HG03095 (cell line): ENCODE data around the gene GTF2H1.
A peak's percentile ranks its signal among the peaks of the same experiment; 100 is the strongest.
"Not testable (repeated sequence)": the region's sequence is repeated elsewhere in the genome, so short reads cannot be mapped to it uniquely, and the experiment has no call there.

Source experiments
- ATAC-seq: cut with Tn5 transposase; IDR thresholded peaks from one replicate; pipeline ENCODE4 v1.9.1; 2021; ENCODE audit warnings: moderate library complexity; ENCODE audit not compliant: unreplicated experiment

Gene GTF2H1

GRCh38 chr11:18317551-18317950 lies 4.8 kb upstream of the GTF2H1 start:
- no peak for ATAC-seq

GRCh38 chr11:18319914-18320313 lies 2.5 kb upstream of the GTF2H1 start:
- ATAC-seq, result no peak

- no peak for ATAC-seq
These were observed 1.8 kb upstream of the GTF2H1 start for GRCh38 chr11:18320617-18321016.

GRCh38 chr11:18321578-18321968 lies 794 bp upstream of the GTF2H1 start:
- ATAC-seq, result peak; percentile 4

- no peak for ATAC-seq
These were observed 627 bp downstream of the GTF2H1 start for GRCh38 chr11:18322818-18323570.

GRCh38 chr11:18323881-18324280 lies 1.5 kb downstream of the GTF2H1 start:
- ATAC-seq, result not testable (repeated sequence)

- no peak for ATAC-seq
These were observed 2.0 kb downstream of the GTF2H1 start for GRCh38 chr11:18324381-18324780.

- no peak for ATAC-seq
These were observed 7.0 kb downstream of the GTF2H1 start for GRCh38 chr11:18329196-18329870.

GRCh38 chr11:18330921-18331320 lies 8.6 kb downstream of the GTF2H1 start:
- no peak for ATAC-seq

- no peak for ATAC-seq
These were observed 9.9 kb downstream of the GTF2H1 start for GRCh38 chr11:18332302-18332701.

- no peak for ATAC-seq
These were observed 10.5 kb downstream of the GTF2H1 start for GRCh38 chr11:18332891-18333290.

- no peak for ATAC-seq
These were observed 25.2 kb downstream of the GTF2H1 start for GRCh38 chr11:18347471-18348125.

GRCh38 chr11:18352581-18352980 lies 30.2 kb downstream of the GTF2H1 start:
- no peak for ATAC-seq

- no peak for ATAC-seq
These were observed 36.3 kb downstream of the GTF2H1 start for GRCh38 chr11:18358646-18359045.

GRCh38 chr11:18361154-18361553 lies 38.8 kb downstream of the GTF2H1 start:
- ATAC-seq, result no peak

GRCh38 chr11:18364495-18365073 lies 42.2 kb downstream of the GTF2H1 start:
- ATAC-seq, result no peak

GRCh38 chr11:18365741-18366140 lies 43.4 kb downstream of the GTF2H1 start:
- no peak for ATAC-seq

- ATAC-seq, result no peak
These were observed 43.9 kb downstream of the GTF2H1 start for GRCh38 chr11:18366286-18366685.

GRCh38 chr11:18367431-18367830 lies 45.1 kb downstream of the GTF2H1 start:
- no peak for ATAC-seq

- ATAC-seq, result no peak
These were observed 45.9 kb downstream of the GTF2H1 start for GRCh38 chr11:18368221-18368620.

- ATAC-seq, result no peak
These were observed 47.0 kb downstream of the GTF2H1 start for GRCh38 chr11:18369398-18369797.

GRCh38 chr11:18371279-18371678 lies 48.9 kb downstream of the GTF2H1 start:
- no peak for ATAC-seq
